ENCODE data around the gene ATG12.

GRCh38 chr5:115840873-115841272 is 492 bp downstream of the ATG12 start:
- TF ChIP-seq CTCF (IDR thresholded peaks at IDR 0.05) (no peak), EP300 (IDR thresholded peaks at IDR 0.05) (no peak), POLR2A (IDR thresholded peaks at IDR 0.05) (no peak), POLR2AphosphoS5 (IDR thresholded peaks at IDR 0.05) (no peak)

Measured in upper lobe of left lung (tissue), 4 donors.